IPS-18a (cell line): Measurements from ENCODE around the gene ANKRD49.

Experiments used
- H3K27ac ChIP-seq: one replicate; pipeline ENCODE4 v1.5.1; 2013; ENCODE audit warnings: low read length
- H3K27me3 ChIP-seq: one replicate; pipeline ENCODE4 v1.6.1; 2013; ENCODE audit warnings: mild to moderate bottlenecking, low read length; ENCODE audit not compliant: control insufficient read depth, insufficient read depth
- H3K36me3 ChIP-seq: one replicate; pipeline ENCODE4 v1.6.1; 2013; ENCODE audit warnings: low read depth, low read length; ENCODE audit not compliant: control insufficient read depth
- H3K4me1 ChIP-seq: one replicate; pipeline ENCODE4 v1.6.1; 2013; ENCODE audit warnings: low read depth, low read length; ENCODE audit not compliant: control insufficient read depth
- H3K4me3 ChIP-seq: one replicate; pipeline ENCODE4 v1.5.1; 2013; ENCODE audit warnings: low read length
- H3K9ac ChIP-seq: one replicate; pipeline ENCODE4 v1.6.1; 2013; ENCODE audit warnings: mild to moderate bottlenecking, low read length, moderate library complexity
- H3K9me3 ChIP-seq: one replicate; pipeline ENCODE4 v1.6.1; 2013; ENCODE audit warnings: low read depth, low read length; ENCODE audit not compliant: control insufficient read depth

ANKRD49 gene

DNA sequence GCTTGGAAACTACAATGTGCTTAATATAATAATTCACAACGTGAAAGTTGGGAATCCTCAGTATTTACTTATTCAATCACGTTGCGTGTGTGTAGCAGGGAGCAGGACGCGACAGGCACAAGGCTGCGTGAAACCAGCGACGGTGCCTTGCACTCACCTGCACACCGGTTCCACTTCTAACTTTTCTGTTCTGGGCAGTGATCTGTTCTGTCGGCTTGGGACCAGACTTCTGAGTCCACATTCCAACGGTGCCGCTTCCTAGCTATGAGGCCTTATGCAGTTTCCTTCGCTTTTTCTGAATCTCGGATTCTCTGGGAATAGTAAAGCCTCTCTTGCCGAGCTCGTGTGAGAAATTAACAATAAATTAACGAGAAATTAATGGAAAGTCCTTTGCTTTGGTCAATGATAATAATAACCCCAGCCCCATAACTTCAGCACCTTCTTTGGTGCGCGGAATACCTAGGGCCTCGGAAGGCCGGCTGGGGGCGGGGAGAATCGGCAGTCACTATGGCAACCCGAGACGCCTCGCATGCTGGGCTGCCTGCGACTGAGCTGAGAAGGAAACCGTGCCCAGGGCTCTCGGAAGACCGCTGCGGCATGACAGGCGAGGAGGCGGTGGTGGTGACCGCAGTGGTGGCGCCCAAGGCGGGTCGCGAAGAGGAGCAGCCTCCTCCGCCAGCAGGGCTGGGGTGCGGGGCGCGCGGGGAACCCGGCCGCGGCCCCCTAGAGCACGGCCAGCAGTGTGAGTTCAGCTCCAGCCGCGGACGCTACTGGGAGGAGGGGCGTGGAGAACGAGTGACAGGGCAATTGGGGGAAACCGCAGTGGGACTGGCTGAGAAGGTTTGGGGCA is 18.4 kb downstream of the ANKRD49 start, which contains the start of gene C11orf97:
TSS of gene C11orf97 (plus strand) at position 530 of the 850 bp plus-strand sequence. CDS start at position 598, 68 bp downstream.
- Histone ChIP-seq H3K27ac (no peak within 1 kb of the TSS), H3K36me3 (no peaks in the 10 kb centered on the region), H3K9me3 (no peaks in the 10 kb centered on the region), H3K4me1 (peaks cover 3% of the 10 kb centered on the region), H3K4me3 (peak within 1 kb of the TSS; percentile 68), H3K9ac (no peak within 1 kb of the TSS), H3K27me3 (peaks cover 20% of the 10 kb centered on the region)

- Histone ChIP-seq H3K27ac (no peak overlapping the region), H3K36me3 (no peaks in the 10 kb centered on the region), H3K9ac (no peak overlapping the region), H3K27me3 (peaks cover 20% of the 10 kb centered on the region), H3K4me3 (no peak overlapping the region), H3K4me1 (peaks cover 3% of the 10 kb centered on the region), H3K9me3 (no peaks in the 10 kb centered on the region)
Measured at GRCh38 chr11:94513091-94513490, 19.3 kb downstream of the ANKRD49 start.

GRCh38 chr11:94515398-94515797 is 21.6 kb downstream of the ANKRD49 start:
- no peaks in the 10 kb centered on the region for H3K36me3 ChIP-seq
- H3K9ac ChIP-seq: no peak overlapping the region
- no peak overlapping the region for H3K4me3 ChIP-seq
- peaks cover 20% of the 10 kb centered on the region for H3K27me3 ChIP-seq
- no peaks in the 10 kb centered on the region for H3K9me3 ChIP-seq
- peaks cover 3% of the 10 kb centered on the region for H3K4me1 ChIP-seq
- H3K27ac ChIP-seq: no peak overlapping the region

DNA sequence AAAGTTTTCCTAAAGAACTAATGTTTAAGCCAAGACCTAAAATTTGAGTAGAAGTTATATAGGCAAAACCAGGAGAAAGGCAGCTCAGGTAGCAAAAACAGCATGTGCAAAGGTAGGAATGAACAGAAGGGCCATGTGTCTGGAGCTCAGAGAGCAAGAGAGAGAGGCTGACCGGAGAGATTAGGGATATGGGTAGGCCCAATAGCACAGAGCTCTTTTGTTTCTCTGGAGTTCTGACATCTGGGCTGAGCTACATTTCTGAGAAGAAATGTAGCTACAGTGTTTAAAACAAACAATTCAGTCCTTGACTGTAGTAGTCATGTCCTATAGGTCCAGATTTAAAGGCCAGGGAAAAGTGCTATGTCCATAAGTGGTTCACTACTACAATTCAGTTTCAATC is 22.9 kb downstream of the ANKRD49 start:
- Histone ChIP-seq H3K27ac (no peak overlapping the region), H3K9ac (no peak overlapping the region), H3K4me1 (peaks cover 3% of the 10 kb centered on the region), H3K27me3 (peaks cover 17% of the 10 kb centered on the region), H3K36me3 (no peaks in the 10 kb centered on the region), H3K4me3 (no peak overlapping the region), H3K9me3 (no peaks in the 10 kb centered on the region)

- no peak overlapping the region for H3K27ac ChIP-seq
- H3K4me3 ChIP-seq: no peak overlapping the region
- H3K4me1 ChIP-seq: no peaks in the 10 kb centered on the region
- no peak overlapping the region for H3K9ac ChIP-seq
- peaks cover 3% of the 10 kb centered on the region for H3K27me3 ChIP-seq
- no peaks in the 10 kb centered on the region for H3K9me3 ChIP-seq
- no peaks in the 10 kb centered on the region for H3K36me3 ChIP-seq
Measured at GRCh38 chr11:94518300-94518699, 24.5 kb downstream of the ANKRD49 start.

DNA sequence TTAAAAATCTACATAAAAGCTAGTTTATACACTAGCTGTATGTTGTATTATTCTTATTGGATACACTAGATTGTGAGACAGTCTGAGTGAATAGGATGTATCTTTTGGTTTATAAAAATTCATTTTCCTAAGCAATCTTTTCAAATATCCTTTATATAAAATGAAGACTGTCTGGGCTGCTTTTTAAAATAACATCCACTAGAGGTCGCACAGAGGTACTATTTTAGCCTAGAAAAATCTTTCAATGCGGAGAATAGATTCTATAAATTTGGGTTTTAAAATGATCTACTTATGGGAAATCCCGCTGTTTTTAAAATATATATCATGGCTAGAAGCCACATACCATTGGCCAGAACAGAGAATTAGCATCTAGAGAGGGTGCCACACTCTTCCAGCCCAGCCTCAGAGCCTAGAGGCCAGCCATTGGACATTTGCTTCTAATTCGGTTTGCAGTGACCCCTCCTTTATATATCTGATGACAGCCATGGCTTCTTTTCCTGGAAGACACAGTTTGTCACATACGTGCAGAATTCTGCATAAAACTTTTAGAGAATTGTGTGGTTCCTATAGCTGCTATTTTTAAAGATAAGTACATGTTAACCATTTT is 25.8 kb downstream of the ANKRD49 start:
- no peak overlapping the region for H3K9ac ChIP-seq
- no peaks in the 10 kb centered on the region for H3K9me3 ChIP-seq
- no peaks in the 10 kb centered on the region for H3K27me3 ChIP-seq
- no peak overlapping the region for H3K4me3 ChIP-seq
- no peaks in the 10 kb centered on the region for H3K36me3 ChIP-seq
- no peak overlapping the region for H3K27ac ChIP-seq
- no peaks in the 10 kb centered on the region for H3K4me1 ChIP-seq

DNA sequence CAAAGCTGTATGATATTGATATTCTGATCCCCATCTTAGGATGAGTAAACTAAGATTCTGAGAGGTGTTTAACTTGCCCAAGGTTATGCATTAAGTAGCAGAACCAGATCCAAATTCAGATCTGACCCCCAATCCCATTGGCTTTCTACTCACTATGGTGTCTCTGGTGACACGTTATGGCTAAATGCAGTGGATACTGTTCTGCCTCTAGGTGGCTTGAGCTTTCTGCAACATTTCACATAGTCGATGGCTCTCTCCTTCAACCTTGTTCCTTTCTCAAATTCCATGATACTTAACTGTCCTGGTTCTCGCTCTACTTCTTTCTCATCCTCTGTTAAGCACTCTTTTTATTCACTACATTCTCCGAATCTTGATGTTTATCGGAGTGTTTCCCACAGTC is 27.9 kb downstream of the ANKRD49 start:
- Histone ChIP-seq H3K4me3 (no peak overlapping the region), H3K27me3 (no peaks in the 10 kb centered on the region), H3K9ac (no peak overlapping the region), H3K36me3 (no peaks in the 10 kb centered on the region), H3K9me3 (no peaks in the 10 kb centered on the region), H3K4me1 (no peaks in the 10 kb centered on the region), H3K27ac (no peak overlapping the region)

DNA sequence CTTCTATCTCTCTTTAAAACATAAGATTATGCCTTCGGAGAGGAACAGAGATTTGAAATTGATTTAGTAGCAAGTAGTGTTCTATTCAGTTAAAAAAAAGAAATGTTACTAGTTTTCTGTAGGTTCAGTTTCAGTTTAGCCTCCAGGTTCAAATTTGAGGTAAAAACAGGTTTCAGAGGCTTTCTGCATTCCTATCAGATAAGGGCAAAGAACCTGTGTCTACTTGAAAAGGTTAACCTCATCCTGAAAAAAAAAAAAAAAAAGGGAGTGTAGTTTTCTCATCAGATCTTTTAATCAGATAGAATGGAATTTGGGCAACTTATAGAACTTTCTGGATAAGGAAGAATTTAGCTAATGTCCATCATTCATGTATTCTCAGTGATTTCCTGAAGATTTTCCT is 30.6 kb downstream of the ANKRD49 start:
- no peaks in the 10 kb centered on the region for H3K36me3 ChIP-seq

GRCh38 chr11:94525546-94526324 is 32.0 kb downstream of the ANKRD49 start:
- H3K36me3 ChIP-seq: no peaks in the 10 kb centered on the region
- H3K4me1 ChIP-seq: no peaks in the 10 kb centered on the region
- no peaks in the 10 kb centered on the region for H3K9me3 ChIP-seq
- no peak overlapping the region for H3K27ac ChIP-seq
- H3K4me3 ChIP-seq: no peak overlapping the region
- H3K9ac ChIP-seq: no peak overlapping the region
- H3K27me3 ChIP-seq: no peaks in the 10 kb centered on the region

More for the DNA sequence above, 30.6 kb downstream of the ANKRD49 start:
- no peak overlapping the region for H3K4me3 ChIP-seq
- no peaks in the 10 kb centered on the region for H3K4me1 ChIP-seq
- no peaks in the 10 kb centered on the region for H3K9me3 ChIP-seq
- H3K27ac ChIP-seq: no peak overlapping the region
- no peaks in the 10 kb centered on the region for H3K27me3 ChIP-seq
- H3K9ac ChIP-seq: no peak overlapping the region

GRCh38 chr11:94526645-94527438 is 33.1 kb downstream of the ANKRD49 start:
- Histone ChIP-seq H3K4me1 (no peaks in the 10 kb centered on the region), H3K27me3 (no peaks in the 10 kb centered on the region), H3K9me3 (no peaks in the 10 kb centered on the region), H3K4me3 (no peak overlapping the region), H3K27ac (no peak overlapping the region), H3K9ac (no peak overlapping the region), H3K36me3 (no peaks in the 10 kb centered on the region)

GRCh38 chr11:94528551-94528950 is 34.8 kb downstream of the ANKRD49 start:
- H3K9ac ChIP-seq: no peak overlapping the region
- no peaks in the 10 kb centered on the region for H3K27me3 ChIP-seq
- no peaks in the 10 kb centered on the region for H3K9me3 ChIP-seq
- H3K36me3 ChIP-seq: no peaks in the 10 kb centered on the region
- H3K27ac ChIP-seq: no peak overlapping the region
- no peaks in the 10 kb centered on the region for H3K4me1 ChIP-seq
- no peak overlapping the region for H3K4me3 ChIP-seq
